HepG2 (cell line): ENCODE measurements around the gene KCNQ1OT1. TPM values are rescaled to one million over a fixed set of nuclear protein-coding genes. Genes with fewer than 3 reads are reported as not detected.

Source experiments
- FOXP4 ChIP-seq: sonication (generic); formaldehyde crosslinking; IDR thresholded peaks from 2 replicates; pipeline ENCODE4 v1.4.0; 2020; ENCODE audit warnings: missing genetic modification reagents
- GATAD2A ChIP-seq: IDR thresholded peaks from 2 replicates; pipeline ENCODE4 v1.6.1; 2016
- HES4 ChIP-seq: sonication (generic); formaldehyde crosslinking; IDR thresholded peaks from 2 replicates; pipeline ENCODE4 v1.9.0; 2021; ENCODE audit warnings: mild to moderate bottlenecking, missing genetic modification reagents, borderline replicate concordance
- HMG20B ChIP-seq: conservative IDR thresholded peaks from 2 replicates; pipeline ENCODE4 v1.6.1; 2016; ENCODE audit warnings: missing genetic modification reagents, missing compliant biosample characterization
- HOXA9 ChIP-seq: sonication (generic); formaldehyde crosslinking; IDR thresholded peaks from 2 replicates; pipeline ENCODE4 v1.8.1; 2022; ENCODE audit warnings: missing genetic modification reagents, mild to moderate bottlenecking, moderate library complexity, borderline replicate concordance
- NCOA2 ChIP-seq: sonication (generic); formaldehyde crosslinking; IDR thresholded peaks from 2 replicates; pipeline ENCODE4 v1.8.0; 2022; ENCODE audit warnings: inconsistent platforms
- NFKB2 ChIP-seq: sonication (generic); formaldehyde crosslinking; IDR thresholded peaks from 2 replicates; pipeline ENCODE4 v1.4.0; 2020; ENCODE audit warnings: missing genetic modification reagents, borderline replicate concordance
- SAFB2 ChIP-seq: sonication (generic); formaldehyde crosslinking; IDR thresholded peaks from 2 replicates; pipeline ENCODE4 v1.5.1; 2020; ENCODE audit warnings: missing genetic modification reagents, low read depth, mild to moderate bottlenecking, borderline replicate concordance
- SMAD9 ChIP-seq: sonication (generic); formaldehyde crosslinking; IDR thresholded peaks from 2 replicates; pipeline ENCODE4 v1.5.1; 2020; ENCODE audit warnings: mild to moderate bottlenecking, missing genetic modification reagents
- SRY ChIP-seq: sonication (generic); formaldehyde crosslinking; IDR thresholded peaks from 2 replicates; pipeline ENCODE4 v1.8.0; 2022; ENCODE audit warnings: mild to moderate bottlenecking, missing genetic modification reagents
- ZBTB1 ChIP-seq: sonication (generic); formaldehyde crosslinking; IDR thresholded peaks from 2 replicates; pipeline ENCODE4 v1.4.0; 2020; ENCODE audit warnings: missing genetic modification reagents, borderline replicate concordance
- ZC3H4 ChIP-seq: sonication (generic); formaldehyde crosslinking; IDR thresholded peaks from 2 replicates; pipeline ENCODE4 v1.4.0; 2020; ENCODE audit warnings: missing genetic modification reagents, borderline replicate concordance
- ZNF235 ChIP-seq: sonication (generic); formaldehyde crosslinking; IDR thresholded peaks from 2 replicates; pipeline ENCODE4 v1.8.1; 2023; ENCODE audit warnings: mild to moderate bottlenecking, missing genetic modification reagents, borderline replicate concordance
- ZNF296 ChIP-seq: sonication (generic); formaldehyde crosslinking; conservative IDR thresholded peaks from 2 replicates; pipeline ENCODE4 v1.5.0; 2020; ENCODE audit warnings: mild to moderate bottlenecking, missing genetic modification reagents
- ZNF451 ChIP-seq: sonication (generic); formaldehyde crosslinking; IDR thresholded peaks from 2 replicates; pipeline ENCODE4 v1.5.0; 2020; ENCODE audit warnings: mild to moderate bottlenecking, missing genetic modification reagents
- ZNF496 ChIP-seq: sonication (generic); formaldehyde crosslinking; IDR thresholded peaks from 2 replicates; pipeline ENCODE4 v1.8.1; 2023; ENCODE audit warnings: mild to moderate bottlenecking, moderate library complexity, missing genetic modification reagents; ENCODE audit not compliant: insufficient replicate concordance
- ZNF501 ChIP-seq: sonication (generic); formaldehyde crosslinking; IDR thresholded peaks from 2 replicates; pipeline ENCODE4 v1.5.1; 2020; ENCODE audit warnings: mild to moderate bottlenecking, moderate library complexity, missing genetic modification reagents
- ZNF878 ChIP-seq: sonication (generic); formaldehyde crosslinking; IDR thresholded peaks from 2 replicates; pipeline ENCODE4 v1.8.1; 2023; ENCODE audit warnings: mild to moderate bottlenecking, missing genetic modification reagents, moderate library complexity
- polyA plus RNA-seq, 8 experiments: library from polyadenylated mRNA; depleted of rRNA in 3 of 8; stranded (reverse) in 7 of 8; unstranded in 1 of 8; fragments of >200 nt; fragmentation: Illumina TruSeq in 4 of 8; extraction: Trizol in 4 of 8; gene quantifications; 2 replicates each; pipeline versions ENCODE4 v1.2.1 to v1.2.3, GENCODE V29; 2011 to 2016; ENCODE audit warnings: low read depth in 4 of 8, missing spikeins in 1 of 8, mixed read lengths in 1 of 8; ENCODE audit not compliant: insufficient read depth in 1 of 8
- total RNA-seq, 5 experiments: library from RNA; depleted of rRNA; stranded (reverse); fragments of >200 nt; fragmentation: Illumina TruSeq; extraction: Trizol; gene quantifications; 2 replicates each; pipeline ENCODE4 v1.2.3, GENCODE V29; 2016; ENCODE audit warnings: low read depth in 1 of 5
- TF ChIP-seq, protein P1 (sequence below): sonication (generic); formaldehyde crosslinking; IDR thresholded peaks from 2 replicates; pipeline ENCODE4 v1.8.0; 2023; ENCODE audit warnings: mild to moderate bottlenecking, missing genetic modification reagents
- TF ChIP-seq, protein P2 (sequence below): sonication (generic); formaldehyde crosslinking; conservative IDR thresholded peaks from 2 replicates; pipeline ENCODE4 v1.4.0; 2020; ENCODE audit warnings: missing genetic modification reagents
- TF ChIP-seq, protein P3 (sequence below): sonication (generic); formaldehyde crosslinking; IDR thresholded peaks from 2 replicates; pipeline ENCODE4 v1.4.0; 2020; ENCODE audit warnings: missing genetic modification reagents
- TF ChIP-seq, protein P4 (sequence below): IDR thresholded peaks from 2 replicates; pipeline ENCODE4 v1.6.1; 2016; ENCODE audit warnings: control low read depth

The KCNQ1OT1 gene
- total and polyA plus RNA-seq, 2 of the 13 experiments (the other 11 are each of a cell fraction or from before 2014, with no cell fraction given) = 1.3 to 18.9 TPM

- TF ChIP-seq FOXP4 (CRISPR knock-in tag) (peak; percentile 20; the same call in 1 of the 2 replicates), SRY (CRISPR knock-in tag) (0 out of 2 replicates have a peak, but pooled peaks have one; percentile 20), NFKB2 (CRISPR knock-in tag) (no peak), SMAD9 (0 out of 2 replicates have a peak, but pooled peaks have one; percentile 46), ZNF235 (CRISPR knock-in tag) (peak; percentile 54; the same call in 1 of the 2 replicates), ZBTB1 (CRISPR knock-in tag) (no peak), HOXA9 (CRISPR knock-in tag) (no peak), HES4 (CRISPR knock-in tag) (0 out of 2 replicates have a peak, but pooled peaks have one; percentile 46), NCOA2 (CRISPR knock-in tag) (peak; percentile 55), ZNF496 (CRISPR knock-in tag) (no peak), GATAD2A (peak; percentile 58), ZNF451 (no peak), ZNF878 (no peak), HMG20B (CRISPR knock-in tag) (0 out of 2 replicates have a peak, but pooled peaks have one; percentile 25), ZC3H4 (CRISPR knock-in tag) (no peak), ZNF296 (CRISPR knock-in tag) (0 out of 2 replicates have a peak, but pooled peaks have one; percentile 56), SAFB2 (CRISPR knock-in tag) (peak; percentile 79), ZNF501 (CRISPR knock-in tag) (no peak)
- TF ChIP-seq, protein P1, sequence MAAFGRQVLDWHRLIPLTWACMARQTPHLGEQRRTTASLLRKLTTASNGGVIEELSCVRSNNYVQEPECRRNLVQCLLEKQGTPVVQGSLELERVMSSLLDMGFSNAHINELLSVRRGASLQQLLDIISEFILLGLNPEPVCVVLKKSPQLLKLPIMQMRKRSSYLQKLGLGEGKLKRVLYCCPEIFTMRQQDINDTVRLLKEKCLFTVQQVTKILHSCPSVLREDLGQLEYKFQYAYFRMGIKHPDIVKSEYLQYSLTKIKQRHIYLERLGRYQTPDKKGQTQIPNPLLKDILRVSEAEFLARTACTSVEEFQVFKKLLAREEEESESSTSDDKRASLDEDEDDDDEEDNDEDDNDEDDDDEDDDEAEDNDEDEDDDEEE (CRISPR knock-in tag) = 0 out of 2 replicates have a peak, but pooled peaks have one; percentile 28
- TF ChIP-seq, protein P2, sequence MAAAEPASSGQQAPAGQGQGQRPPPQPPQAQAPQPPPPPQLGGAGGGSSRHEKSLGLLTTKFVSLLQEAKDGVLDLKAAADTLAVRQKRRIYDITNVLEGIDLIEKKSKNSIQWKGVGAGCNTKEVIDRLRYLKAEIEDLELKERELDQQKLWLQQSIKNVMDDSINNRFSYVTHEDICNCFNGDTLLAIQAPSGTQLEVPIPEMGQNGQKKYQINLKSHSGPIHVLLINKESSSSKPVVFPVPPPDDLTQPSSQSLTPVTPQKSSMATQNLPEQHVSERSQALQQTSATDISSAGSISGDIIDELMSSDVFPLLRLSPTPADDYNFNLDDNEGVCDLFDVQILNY (CRISPR knock-in tag) = no peak
- TF ChIP-seq, protein P3, sequence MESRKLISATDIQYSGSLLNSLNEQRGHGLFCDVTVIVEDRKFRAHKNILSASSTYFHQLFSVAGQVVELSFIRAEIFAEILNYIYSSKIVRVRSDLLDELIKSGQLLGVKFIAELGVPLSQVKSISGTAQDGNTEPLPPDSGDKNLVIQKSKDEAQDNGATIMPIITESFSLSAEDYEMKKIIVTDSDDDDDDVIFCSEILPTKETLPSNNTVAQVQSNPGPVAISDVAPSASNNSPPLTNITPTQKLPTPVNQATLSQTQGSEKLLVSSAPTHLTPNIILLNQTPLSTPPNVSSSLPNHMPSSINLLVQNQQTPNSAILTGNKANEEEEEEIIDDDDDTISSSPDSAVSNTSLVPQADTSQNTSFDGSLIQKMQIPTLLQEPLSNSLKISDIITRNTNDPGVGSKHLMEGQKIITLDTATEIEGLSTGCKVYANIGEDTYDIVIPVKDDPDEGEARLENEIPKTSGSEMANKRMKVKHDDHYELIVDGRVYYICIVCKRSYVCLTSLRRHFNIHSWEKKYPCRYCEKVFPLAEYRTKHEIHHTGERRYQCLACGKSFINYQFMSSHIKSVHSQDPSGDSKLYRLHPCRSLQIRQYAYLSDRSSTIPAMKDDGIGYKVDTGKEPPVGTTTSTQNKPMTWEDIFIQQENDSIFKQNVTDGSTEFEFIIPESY (CRISPR knock-in tag) = peak; percentile 50
- TF ChIP-seq, protein P4, sequence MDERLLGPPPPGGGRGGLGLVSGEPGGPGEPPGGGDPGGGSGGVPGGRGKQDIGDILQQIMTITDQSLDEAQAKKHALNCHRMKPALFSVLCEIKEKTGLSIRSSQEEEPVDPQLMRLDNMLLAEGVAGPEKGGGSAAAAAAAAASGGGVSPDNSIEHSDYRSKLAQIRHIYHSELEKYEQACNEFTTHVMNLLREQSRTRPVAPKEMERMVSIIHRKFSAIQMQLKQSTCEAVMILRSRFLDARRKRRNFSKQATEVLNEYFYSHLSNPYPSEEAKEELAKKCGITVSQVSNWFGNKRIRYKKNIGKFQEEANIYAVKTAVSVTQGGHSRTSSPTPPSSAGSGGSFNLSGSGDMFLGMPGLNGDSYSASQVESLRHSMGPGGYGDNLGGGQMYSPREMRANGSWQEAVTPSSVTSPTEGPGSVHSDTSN (CRISPR knock-in tag) = no peak
Observed at GRCh38 chr11:2561696-2562581, 137.9 kb downstream of the KCNQ1OT1 start (continued).
